ENCODE measurements around the gene DIRAS1.

DIRAS1 gene, protein sequence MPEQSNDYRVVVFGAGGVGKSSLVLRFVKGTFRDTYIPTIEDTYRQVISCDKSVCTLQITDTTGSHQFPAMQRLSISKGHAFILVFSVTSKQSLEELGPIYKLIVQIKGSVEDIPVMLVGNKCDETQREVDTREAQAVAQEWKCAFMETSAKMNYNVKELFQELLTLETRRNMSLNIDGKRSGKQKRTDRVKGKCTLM

DNA sequence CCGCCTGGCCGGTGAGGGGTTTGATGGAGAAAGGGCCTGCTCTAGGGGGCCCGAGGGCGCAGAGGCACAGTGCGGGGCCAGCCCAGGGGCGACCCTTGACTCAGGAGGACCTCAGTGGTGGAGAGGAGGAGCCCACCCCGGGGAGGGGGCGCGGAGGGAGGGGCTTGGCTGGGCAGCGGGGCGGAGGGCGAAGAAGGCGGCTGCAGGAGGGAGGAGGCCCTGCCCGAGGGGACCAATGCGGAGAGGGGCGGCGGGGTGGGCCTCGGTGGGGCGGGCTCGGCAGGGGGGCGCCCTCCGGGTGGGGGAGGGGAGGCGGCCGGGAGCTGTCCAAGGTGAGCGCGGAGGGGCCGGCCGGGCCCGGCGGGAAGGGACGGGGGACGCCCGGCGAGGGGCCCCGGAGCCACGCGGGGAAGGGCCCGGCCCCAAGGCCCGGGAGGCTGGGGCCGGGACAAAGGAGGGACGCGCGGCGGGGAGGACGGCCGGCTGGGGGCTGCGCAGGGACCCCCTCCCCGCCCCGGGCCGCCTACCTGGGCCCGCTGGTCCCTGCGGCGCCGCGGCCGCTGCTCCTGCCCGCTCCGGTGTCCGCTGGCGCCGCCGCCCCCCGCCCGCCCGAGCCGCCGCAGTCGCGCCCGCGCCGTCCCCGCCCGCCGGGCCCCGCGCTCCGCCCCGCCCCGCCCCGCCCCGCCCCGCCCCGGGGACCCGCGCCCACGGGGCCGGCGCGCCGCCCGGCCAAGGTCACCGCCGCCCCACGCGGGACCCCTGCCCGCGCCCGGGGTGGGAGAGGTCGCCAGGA lies at the start of gene DIRAS1:
Gene DIRAS1 (minus strand): TSS at position 596 of the 793 bp plus-strand sequence. CDS start 3,566 bp downstream, outside the sequence.
- Histone ChIP-seq H3K36me3 (ENCODE audit: control insufficient read depth, insufficient read depth, low read length) (no peaks in the 10 kb centered on the region), H3K9me3 (ENCODE audit: control insufficient read depth, low read length) (no peaks in the 10 kb centered on the region), H3K4me1 (ENCODE audit: control insufficient read depth, insufficient read depth, low read length) (peaks cover 16% of the 10 kb centered on the region), H3K27me3 (ENCODE audit: control insufficient read depth, insufficient read depth, low read length) (peaks cover 41% of the 10 kb centered on the region), H3K9ac (ENCODE audit: low read length) (peak within 1 kb of the TSS; percentile 15), H3K4me3 (ENCODE audit: low read length) (no peak within 1 kb of the TSS)

DNA sequence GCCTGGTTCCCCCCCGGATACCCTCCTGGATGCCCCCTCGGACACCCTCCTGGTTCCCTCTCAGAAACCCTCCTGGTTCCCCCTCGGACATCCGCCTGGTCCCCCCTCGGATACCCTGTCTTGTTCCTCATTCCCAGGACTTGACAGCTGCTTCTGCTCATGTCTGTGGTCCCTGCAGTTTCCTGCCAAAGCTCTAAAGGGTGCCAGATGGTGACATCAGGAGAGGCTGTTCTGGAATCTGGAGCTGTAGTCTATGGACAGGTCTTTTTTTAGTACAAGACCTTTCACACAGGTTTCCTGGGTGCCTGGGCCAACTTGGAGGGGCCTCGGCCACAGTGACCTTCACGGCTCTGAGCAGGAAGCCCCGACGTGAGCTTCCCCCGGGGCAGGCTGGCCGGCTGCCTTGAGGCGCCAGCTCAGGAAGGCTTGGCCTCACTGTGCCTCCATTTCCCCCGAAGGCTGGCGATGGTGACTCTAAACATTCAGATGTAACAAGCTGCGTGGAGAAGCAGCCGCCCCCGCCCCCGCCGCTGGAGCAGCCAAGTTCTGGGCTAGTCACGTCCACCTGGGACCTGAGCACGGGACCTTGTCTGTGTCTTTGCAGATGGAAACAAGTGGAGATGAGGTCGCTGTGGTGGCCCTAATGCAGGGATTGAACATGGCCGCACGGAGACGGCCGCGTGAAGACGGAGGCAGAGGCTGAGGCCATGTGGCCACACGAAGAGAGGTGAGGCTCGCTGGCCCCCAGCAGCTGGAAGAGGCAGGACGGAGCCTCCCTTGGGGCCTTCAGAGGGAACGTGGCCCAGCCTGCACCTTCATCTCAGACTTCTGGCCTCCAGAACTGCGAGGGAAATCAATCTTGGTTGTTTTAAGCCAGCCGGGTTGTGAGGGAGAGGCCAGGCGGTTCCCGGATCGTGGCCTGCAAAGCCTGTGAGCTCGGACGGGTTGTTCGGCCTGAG lies 49.2 kb upstream of the DIRAS1 start:
- Histone ChIP-seq H3K36me3 (ENCODE audit: control insufficient read depth, insufficient read depth, low read length) (no peaks in the 10 kb centered on the region), H3K4me1 (ENCODE audit: control insufficient read depth, insufficient read depth, low read length) (peaks cover 5% of the 10 kb centered on the region), H3K9me3 (ENCODE audit: control insufficient read depth, low read length) (no peaks in the 10 kb centered on the region), H3K27me3 (ENCODE audit: control insufficient read depth, insufficient read depth, low read length) (no peaks in the 10 kb centered on the region), H3K9ac (ENCODE audit: low read length) (no peak overlapping the region), H3K4me3 (ENCODE audit: low read length) (no peak overlapping the region)

DNA sequence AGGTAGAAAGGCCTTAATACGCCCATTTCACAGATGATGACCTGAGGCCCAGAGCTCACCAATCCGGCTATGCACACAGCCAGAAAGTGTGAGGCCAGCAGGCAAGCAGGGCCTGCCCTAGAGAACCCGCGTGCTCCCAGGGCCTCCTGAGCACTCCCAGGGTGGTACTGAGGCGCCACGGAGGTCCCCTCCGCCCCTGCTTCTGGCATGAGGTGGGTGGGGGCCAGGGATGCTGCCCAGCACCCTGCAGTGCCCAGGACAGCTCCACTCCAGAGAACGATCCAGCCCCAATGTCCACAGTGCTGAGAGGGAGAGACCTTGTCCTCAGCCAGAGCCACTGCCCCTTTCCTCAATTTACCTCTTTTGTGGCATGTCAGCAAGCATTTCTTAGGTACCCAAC lies 48.0 kb upstream of the DIRAS1 start:
- no peak overlapping the region for H3K9ac ChIP-seq (ENCODE audit: low read length)
- no peaks in the 10 kb centered on the region for H3K9me3 ChIP-seq (ENCODE audit: control insufficient read depth, low read length)
- H3K4me1 ChIP-seq (ENCODE audit: control insufficient read depth, insufficient read depth, low read length), result peaks cover 5% of the 10 kb centered on the region
- no peaks in the 10 kb centered on the region for H3K36me3 ChIP-seq (ENCODE audit: control insufficient read depth, insufficient read depth, low read length)
- H3K4me3 ChIP-seq (ENCODE audit: low read length), result no peak overlapping the region
- no peaks in the 10 kb centered on the region for H3K27me3 ChIP-seq (ENCODE audit: control insufficient read depth, insufficient read depth, low read length)

DNA sequence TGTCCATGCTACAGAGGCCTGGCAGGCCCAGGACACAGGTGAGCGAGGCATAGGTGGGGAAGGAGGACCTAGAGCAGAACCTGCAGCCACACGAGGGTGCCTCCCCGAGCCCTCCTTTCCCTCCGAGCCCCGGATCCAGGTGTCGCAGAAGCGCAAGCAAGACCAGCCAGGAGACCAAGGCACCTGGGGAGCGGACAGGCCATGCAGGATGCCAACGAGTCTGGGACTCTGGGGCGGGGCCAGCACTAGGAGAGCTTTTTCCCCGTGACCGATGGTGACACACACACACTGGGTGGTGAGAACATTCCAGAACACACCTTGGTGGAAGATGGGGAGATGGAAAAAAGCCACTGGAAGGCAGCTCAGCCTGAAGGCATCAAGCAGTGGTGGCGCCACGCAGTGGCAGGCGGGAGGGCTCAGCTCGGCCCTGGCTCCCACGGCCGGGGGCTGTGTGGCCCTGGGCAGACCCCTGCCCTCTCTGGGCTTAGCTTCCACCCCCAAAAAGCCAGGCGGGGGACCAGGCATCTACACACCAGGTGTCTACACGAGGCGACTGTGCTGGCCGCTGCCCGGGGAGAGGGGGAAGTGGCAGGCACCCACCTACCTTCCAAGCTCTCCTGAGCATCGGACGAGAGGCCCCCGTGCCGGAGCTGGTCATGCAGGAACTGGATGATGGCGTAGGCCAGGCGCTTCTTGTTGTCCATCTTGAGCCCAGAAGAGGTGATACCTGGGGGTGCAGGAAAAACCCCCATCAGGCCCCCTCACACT lies 47.4 kb upstream of the DIRAS1 start:
- H3K4me1 ChIP-seq (ENCODE audit: control insufficient read depth, insufficient read depth, low read length), result peaks cover 5% of the 10 kb centered on the region
- H3K9ac ChIP-seq (ENCODE audit: low read length), result no peak overlapping the region
- no peaks in the 10 kb centered on the region for H3K27me3 ChIP-seq (ENCODE audit: control insufficient read depth, insufficient read depth, low read length)
- no peaks in the 10 kb centered on the region for H3K9me3 ChIP-seq (ENCODE audit: control insufficient read depth, low read length)
- H3K4me3 ChIP-seq (ENCODE audit: low read length), result no peak overlapping the region
- no peaks in the 10 kb centered on the region for H3K36me3 ChIP-seq (ENCODE audit: control insufficient read depth, insufficient read depth, low read length)

DNA sequence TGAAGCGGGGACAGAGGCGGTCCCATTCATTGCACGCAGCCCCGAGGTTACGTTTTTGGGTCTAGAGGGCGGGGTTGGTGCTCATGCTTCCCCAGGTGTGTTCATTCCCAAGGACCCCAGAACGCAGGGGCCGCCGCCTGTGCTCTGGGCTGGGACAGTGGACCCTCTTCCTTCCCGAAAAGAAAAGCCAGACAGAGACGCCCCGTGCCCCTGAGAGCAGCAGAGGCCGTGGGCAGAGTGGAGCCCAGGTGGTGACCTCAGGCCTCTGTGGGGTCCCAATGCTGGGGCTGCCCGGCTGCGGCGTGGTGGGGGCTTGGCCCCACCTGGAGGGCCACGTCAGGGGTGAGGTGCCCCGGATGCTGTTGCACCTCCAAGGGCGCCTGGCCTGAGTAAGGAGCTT lies 46.5 kb upstream of the DIRAS1 start:
- no peaks in the 10 kb centered on the region for H3K9me3 ChIP-seq (ENCODE audit: control insufficient read depth, low read length)
- peaks cover 5% of the 10 kb centered on the region for H3K4me1 ChIP-seq (ENCODE audit: control insufficient read depth, insufficient read depth, low read length)
- no peaks in the 10 kb centered on the region for H3K36me3 ChIP-seq (ENCODE audit: control insufficient read depth, insufficient read depth, low read length)
- H3K4me3 ChIP-seq (ENCODE audit: low read length), result no peak overlapping the region
- H3K27me3 ChIP-seq (ENCODE audit: control insufficient read depth, insufficient read depth, low read length), result no peaks in the 10 kb centered on the region
- H3K9ac ChIP-seq (ENCODE audit: low read length), result no peak overlapping the region

DNA sequence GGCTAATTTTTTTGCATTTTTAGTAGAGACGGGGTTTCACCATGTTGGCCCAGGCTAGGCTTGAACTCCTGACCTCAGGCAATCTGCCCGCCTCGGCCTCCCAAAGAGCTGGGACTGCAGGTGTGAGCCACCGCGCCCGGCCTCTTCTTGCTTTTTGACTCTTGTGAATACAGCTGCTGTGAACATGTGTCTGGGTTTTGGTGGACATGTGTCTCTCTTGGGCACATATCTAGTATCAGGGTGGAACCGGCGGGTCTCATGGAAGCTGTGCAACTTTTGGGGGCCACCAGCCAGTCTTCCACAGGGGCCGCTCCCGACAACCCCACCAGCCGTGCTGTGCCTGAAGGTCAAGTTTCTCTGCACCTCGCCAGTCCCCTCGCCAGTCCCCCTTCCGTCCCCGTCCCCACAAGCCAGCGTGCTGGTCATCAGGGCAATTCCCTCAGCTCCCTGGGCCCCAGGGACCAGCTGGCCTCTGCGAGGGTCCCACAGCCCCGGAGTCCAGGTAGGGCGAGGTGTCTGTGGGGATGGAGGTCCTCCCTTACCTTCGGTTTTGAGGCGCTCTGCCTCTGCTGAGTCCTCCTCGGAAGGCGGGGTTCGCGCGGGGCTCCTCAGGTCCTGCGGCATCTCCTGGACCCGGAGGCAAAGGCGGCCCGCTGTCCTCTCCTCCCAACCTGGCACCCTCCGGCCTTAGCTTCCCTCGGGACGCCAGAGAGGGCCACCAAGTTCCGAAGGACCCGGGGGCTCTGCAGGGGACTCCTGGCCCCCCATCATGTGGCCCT lies 45.6 kb upstream of the DIRAS1 start:
- Histone ChIP-seq H3K36me3 (ENCODE audit: control insufficient read depth, insufficient read depth, low read length) (no peaks in the 10 kb centered on the region), H3K9me3 (ENCODE audit: control insufficient read depth, low read length) (no peaks in the 10 kb centered on the region), H3K4me1 (ENCODE audit: control insufficient read depth, insufficient read depth, low read length) (peaks cover 5% of the 10 kb centered on the region), H3K9ac (ENCODE audit: low read length) (no peak overlapping the region), H3K27me3 (ENCODE audit: control insufficient read depth, insufficient read depth, low read length) (no peaks in the 10 kb centered on the region), H3K4me3 (ENCODE audit: low read length) (no peak overlapping the region)

DNA sequence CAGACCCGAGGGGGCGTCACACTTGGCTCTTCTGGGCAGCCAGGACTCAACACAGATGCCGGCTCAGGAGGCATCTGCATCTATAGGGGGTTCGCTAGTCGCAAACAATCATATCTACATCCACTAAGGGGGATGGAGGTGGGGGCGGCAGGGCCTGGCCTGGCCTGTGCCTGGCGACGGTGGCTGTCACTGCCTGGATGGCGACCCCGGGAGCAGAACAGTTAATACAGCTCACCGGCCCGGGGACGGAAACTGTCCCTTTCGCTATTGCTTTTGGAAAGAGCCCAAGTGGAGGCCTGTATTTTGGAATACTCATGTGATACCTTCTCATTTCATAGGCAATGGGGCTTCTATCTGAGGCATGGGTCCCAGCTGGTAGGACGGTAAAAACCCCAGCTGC lies 44.2 kb upstream of the DIRAS1 start:
- H3K36me3 ChIP-seq (ENCODE audit: control insufficient read depth, insufficient read depth, low read length), result no peaks in the 10 kb centered on the region

DNA sequence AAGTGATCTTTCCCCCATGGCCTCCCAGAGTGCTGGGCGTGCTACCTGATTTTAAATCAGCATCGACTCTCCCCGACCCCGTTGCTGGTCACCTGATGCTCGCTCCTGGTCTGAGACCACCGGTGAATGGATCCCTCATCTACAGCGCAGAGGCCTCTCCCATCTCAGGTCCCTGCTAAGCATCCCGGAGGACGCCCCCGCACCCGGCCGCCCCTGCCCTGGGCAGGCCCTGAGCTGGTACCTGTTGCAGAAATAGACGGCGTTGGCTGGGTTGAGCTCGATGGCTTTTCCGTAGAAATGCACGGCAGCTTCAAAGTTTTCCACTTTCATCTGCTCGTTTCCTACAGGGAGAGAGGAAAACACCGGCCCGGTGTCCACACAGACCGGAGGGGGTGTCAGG lies 43.8 kb upstream of the DIRAS1 start:
- Histone ChIP-seq H3K4me1 (ENCODE audit: control insufficient read depth, insufficient read depth, low read length) (peaks cover 5% of the 10 kb centered on the region), H3K4me3 (ENCODE audit: low read length) (no peak overlapping the region), H3K9me3 (ENCODE audit: control insufficient read depth, low read length) (no peaks in the 10 kb centered on the region), H3K9ac (ENCODE audit: low read length) (no peak overlapping the region), H3K36me3 (ENCODE audit: control insufficient read depth, insufficient read depth, low read length) (no peaks in the 10 kb centered on the region), H3K27me3 (ENCODE audit: control insufficient read depth, insufficient read depth, low read length) (no peaks in the 10 kb centered on the region)

More for the DNA sequence above, 44.2 kb upstream of the DIRAS1 start:
- Histone ChIP-seq H3K4me3 (ENCODE audit: low read length) (no peak overlapping the region), H3K9me3 (ENCODE audit: control insufficient read depth, low read length) (no peaks in the 10 kb centered on the region), H3K9ac (ENCODE audit: low read length) (no peak overlapping the region), H3K27me3 (ENCODE audit: control insufficient read depth, insufficient read depth, low read length) (no peaks in the 10 kb centered on the region), H3K4me1 (ENCODE audit: control insufficient read depth, insufficient read depth, low read length) (peaks cover 5% of the 10 kb centered on the region)

DNA sequence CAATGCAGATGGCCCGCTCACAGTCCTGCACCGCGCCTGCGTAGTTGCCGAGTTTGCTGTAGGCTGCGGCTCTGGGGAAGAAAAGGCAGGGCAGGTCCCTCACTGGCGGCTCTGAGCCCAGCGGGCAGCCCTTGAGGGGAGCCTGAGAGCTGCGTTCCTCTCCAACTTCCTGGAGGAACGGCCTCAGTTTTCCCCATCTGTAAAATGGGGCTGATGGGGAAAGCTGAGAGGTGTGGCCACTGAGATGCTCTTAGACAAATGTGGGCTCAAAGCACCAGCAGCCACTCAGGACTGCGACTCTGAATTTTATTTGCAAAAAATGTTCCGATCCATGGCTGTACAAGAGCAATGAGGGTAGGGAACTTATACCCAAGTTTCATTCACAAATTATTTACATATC lies 42.5 kb upstream of the DIRAS1 start:
- H3K9ac ChIP-seq (ENCODE audit: low read length), result no peak overlapping the region
- no peaks in the 10 kb centered on the region for H3K4me1 ChIP-seq (ENCODE audit: control insufficient read depth, insufficient read depth, low read length)
- no peaks in the 10 kb centered on the region for H3K9me3 ChIP-seq (ENCODE audit: control insufficient read depth, low read length)
- no peak overlapping the region for H3K4me3 ChIP-seq (ENCODE audit: low read length)
- no peaks in the 10 kb centered on the region for H3K36me3 ChIP-seq (ENCODE audit: control insufficient read depth, insufficient read depth, low read length)
- H3K27me3 ChIP-seq (ENCODE audit: control insufficient read depth, insufficient read depth, low read length), result no peaks in the 10 kb centered on the region

DNA sequence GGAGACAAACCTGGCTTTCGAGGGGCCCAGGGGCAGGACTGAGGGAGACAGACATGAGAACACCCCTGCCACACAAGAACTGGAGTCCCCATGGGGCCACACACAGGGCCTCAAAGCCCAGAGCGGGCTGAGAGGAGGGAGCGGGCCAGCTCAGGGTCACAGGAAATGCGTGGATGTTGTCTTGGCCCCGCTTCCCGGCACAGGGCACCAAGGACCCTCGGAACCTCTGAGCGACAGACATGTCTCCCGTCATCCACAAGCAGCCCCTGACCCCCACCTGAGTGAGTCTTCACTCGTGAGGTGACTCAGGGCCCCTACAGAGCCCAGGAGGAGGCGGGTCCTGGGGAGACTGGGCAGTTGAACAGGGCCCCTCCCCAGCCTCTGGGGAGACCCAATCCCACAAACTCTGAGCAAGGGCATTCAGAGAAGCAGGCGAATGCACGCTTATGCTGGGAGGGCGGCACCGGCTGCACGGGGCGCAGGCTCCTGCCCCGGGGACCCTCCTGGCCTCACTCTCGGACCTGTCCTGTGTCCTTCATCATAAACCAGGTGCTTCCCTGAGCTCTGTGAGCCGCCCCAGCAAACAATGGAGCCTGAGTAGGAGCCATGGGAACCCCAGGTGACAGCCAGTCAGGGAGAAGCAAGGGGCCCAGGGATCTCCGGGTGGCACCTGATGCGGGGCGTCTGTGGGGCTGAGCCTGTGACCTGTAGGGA lies 41.8 kb upstream of the DIRAS1 start:
- Histone ChIP-seq H3K9me3 (ENCODE audit: control insufficient read depth, low read length) (no peaks in the 10 kb centered on the region), H3K27me3 (ENCODE audit: control insufficient read depth, insufficient read depth, low read length) (no peaks in the 10 kb centered on the region), H3K9ac (ENCODE audit: low read length) (no peak overlapping the region), H3K4me1 (ENCODE audit: control insufficient read depth, insufficient read depth, low read length) (no peaks in the 10 kb centered on the region), H3K36me3 (ENCODE audit: control insufficient read depth, insufficient read depth, low read length) (no peaks in the 10 kb centered on the region), H3K4me3 (ENCODE audit: low read length) (no peak overlapping the region)
